ENCODE data around the gene MAP4K2. TPM values are rescaled to one million over a fixed set of nuclear protein-coding genes. Genes with fewer than 3 reads are reported as not detected.

MAP4K2 gene
- total RNA-seq, 1 experiment from 2014 or later: 24.7 TPM

DNA sequence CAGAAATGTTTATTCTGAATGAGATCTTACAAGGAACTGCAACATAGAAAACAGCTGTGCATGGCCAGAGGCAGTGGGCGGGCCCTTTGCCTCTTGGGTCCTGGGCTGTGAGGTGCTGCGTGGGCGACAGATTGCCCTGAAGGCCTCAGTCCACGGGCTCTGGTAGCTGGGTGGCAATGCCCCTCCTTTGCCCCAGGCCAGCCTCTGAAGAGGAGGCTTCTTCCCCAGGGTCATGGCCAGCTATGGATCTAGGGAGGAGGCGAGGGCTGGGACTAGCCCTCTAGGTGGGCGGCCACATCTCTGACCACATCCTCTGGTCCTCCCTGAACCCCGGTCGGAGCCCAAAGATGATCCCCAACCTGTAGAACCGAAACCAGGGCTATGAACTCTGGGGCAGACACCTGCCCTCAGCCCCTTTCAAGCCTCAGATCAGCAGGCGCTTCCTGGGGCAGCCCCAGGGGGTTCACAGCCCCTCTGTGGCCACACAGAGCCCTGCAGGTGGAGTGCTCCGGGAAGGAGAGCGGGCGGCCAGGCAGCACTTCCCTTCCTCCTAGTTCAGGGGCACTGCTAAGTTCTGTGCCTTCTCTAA lies 48.1 kb upstream of the MAP4K2 start:
- no peak overlapping the region for H3K4ac ChIP-seq (ENCODE audit: low read depth, low read length)
- H2BK5ac ChIP-seq (ENCODE audit: insufficient read length, low read length): no peak overlapping the region
- no peak overlapping the region for H3K4me2 ChIP-seq (ENCODE audit: insufficient read depth, insufficient read length, low read length)
- peak; percentile 69 for DNase-seq
- no peak overlapping the region for H2BK15ac ChIP-seq (ENCODE audit: low read depth, low read length)
- Mint-ChIP-seq H3K36me3 (ENCODE audit: insufficient read depth in 1 of 3, low read depth in 3 of 3) (peaks cover 2 to 14% (median 11%) of the 10 kb centered on the region in 3 experiments; a peak in 6 of 7 replicates), H3K4me1 (peaks cover 23 to 25% of the 10 kb centered on the region in 2 experiments), H3K4me3 (no peak overlapping the region), H3K27me3 (ENCODE audit: low read depth) (no peaks in the 10 kb centered on the region), H3K27ac (no peak overlapping the region), H3K9me3 (no peaks in the 10 kb centered on the region)
- H3K56ac ChIP-seq (ENCODE audit: insufficient read length, low read depth, low read length): no peak overlapping the region
- no peaks in the 10 kb centered on the region for H3K9me3 ChIP-seq (ENCODE audit: control insufficient read depth, low read depth, low read length)
- H2BK120ac ChIP-seq (ENCODE audit: low read depth, low read length, poor library complexity, severe bottlenecking): no peak overlapping the region
- no peak overlapping the region for H3T11ph ChIP-seq (ENCODE audit: low read length)
- no peak overlapping the region for H3K27ac ChIP-seq (ENCODE audit: insufficient read length, low read depth, low read length)
- no peaks in the 10 kb centered on the region for H3K79me2 ChIP-seq (ENCODE audit: insufficient read depth, low read length)
- H3K18ac ChIP-seq (ENCODE audit: insufficient read length, low read depth, low read length): no peak overlapping the region
- no peak overlapping the region for H3K9ac ChIP-seq (ENCODE audit: extremely low read depth, insufficient read length, low read length)
- no peak overlapping the region for H3K14ac ChIP-seq (ENCODE audit: insufficient read depth, low read length)
- H2BK12ac ChIP-seq (ENCODE audit: insufficient read length, low read depth, low read length): no peak overlapping the region
- no peak overlapping the region for H4K91ac ChIP-seq (ENCODE audit: insufficient read length, low read depth, low read length)
- no peaks in the 10 kb centered on the region for H3K27me3 ChIP-seq (ENCODE audit: insufficient read depth, low read length)
- no peak overlapping the region for H2AK5ac ChIP-seq (ENCODE audit: insufficient read length, low read length)
- H3K79me1 ChIP-seq (ENCODE audit: insufficient read depth, low read depth, low read length, poor library complexity, severe bottlenecking): no peaks in the 10 kb centered on the region
- H2BK20ac ChIP-seq (ENCODE audit: low read depth, low read length, poor library complexity, severe bottlenecking): no peak overlapping the region
- no peaks in the 10 kb centered on the region for H3K23me2 ChIP-seq (ENCODE audit: insufficient read length, low read depth, low read length, poor library complexity, severe bottlenecking)
- no peak overlapping the region for H3K23ac ChIP-seq (ENCODE audit: insufficient read length, low read depth, low read length)
- no peak overlapping the region for H2AFZ ChIP-seq (ENCODE audit: low read length)
- WGBS (ENCODE audit: extremely low coverage, insufficient read length, low lambda C conversion rate): no CpG with 5 or more reads among the region's 13 CpGs
- H4K8ac ChIP-seq (replicated peaks; ENCODE audit: insufficient read length, low read depth, low read length): no peak overlapping the region
- H3K4me1 ChIP-seq (ENCODE audit: insufficient read depth, low read length): no peaks in the 10 kb centered on the region; the same call in 1 of the 2 replicates
- no peak overlapping the region for H4K5ac ChIP-seq (ENCODE audit: insufficient read length, low read depth, low read length)
- peak; percentile 41; the same call in 2 of the 3 replicates for TF ChIP-seq CTCF (conservative IDR thresholded peaks at IDR 0.05)
- H4K20me1 ChIP-seq (ENCODE audit: control insufficient read depth, insufficient read depth, insufficient read length): no peaks in the 10 kb centered on the region

All from H9 (cell line).